ENCODE data around the gene DAZL.
"Not testable (repeated sequence)": the region's sequence is repeated elsewhere in the genome, so short reads cannot be mapped to it uniquely, and the experiment has no call there.

The DAZL gene, protein sequence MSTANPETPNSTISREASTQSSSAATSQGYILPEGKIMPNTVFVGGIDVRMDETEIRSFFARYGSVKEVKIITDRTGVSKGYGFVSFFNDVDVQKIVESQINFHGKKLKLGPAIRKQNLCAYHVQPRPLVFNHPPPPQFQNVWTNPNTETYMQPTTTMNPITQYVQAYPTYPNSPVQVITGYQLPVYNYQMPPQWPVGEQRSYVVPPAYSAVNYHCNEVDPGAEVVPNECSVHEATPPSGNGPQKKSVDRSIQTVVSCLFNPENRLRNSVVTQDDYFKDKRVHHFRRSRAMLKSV

DNA sequence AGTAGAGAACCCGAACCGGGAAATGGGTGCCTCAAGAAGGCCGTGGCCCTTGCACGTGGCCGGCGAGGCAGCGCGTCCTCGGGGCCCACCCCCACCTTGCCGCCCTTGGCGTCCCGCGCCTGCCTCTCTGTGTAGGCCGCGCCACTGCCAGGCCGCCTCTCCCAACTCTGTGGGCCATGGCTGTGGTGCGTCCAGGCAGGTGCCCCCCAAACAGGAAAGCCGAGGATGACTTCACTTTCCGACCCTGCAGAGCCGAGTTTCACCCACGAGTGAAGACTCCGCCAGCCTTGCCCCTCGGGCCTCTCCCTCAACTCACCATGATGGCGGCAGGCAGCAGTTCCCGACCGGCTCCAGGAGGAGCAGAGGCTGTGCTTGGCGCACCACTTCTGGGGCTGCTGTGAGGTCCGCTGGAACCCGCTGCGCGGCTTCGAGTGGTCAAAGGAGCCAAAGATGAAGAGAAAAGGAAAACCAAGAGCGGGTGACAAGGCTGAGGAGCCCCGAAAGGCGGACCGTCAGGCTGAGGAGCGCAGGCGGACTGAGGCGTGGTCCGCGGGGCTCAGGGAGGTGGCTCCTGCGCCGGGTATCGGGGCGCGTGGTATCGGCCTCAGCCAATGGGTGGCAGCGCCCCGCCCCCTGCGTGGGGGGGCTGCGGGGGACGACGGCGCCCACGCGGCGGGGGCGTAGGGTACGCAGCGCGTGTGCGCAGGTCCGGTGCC is at the start of gene DAZL:
TSS of gene DAZL (minus strand) at position 537 of the 716 bp plus-strand sequence. CDS start at position 319, 218 bp downstream.
- no peak for DNase-seq

DNA sequence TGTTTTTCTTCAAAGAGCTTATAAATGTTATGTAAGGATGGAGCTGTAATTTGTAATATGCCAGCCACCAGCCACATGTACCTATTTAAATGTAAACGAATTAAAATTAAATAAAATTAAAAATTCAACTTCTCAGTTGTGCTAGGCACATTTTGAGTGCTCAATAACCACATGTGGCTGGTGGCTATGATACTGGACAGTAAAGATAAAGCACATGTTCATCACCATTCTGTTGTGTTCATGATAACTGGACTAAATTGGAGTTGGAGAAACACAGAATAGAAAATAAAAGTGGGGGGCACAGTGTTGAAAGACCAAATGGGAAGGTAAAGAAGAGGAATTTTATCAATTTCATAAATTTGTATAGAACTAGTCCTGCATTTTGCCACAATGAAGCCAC is 49.8 kb upstream of the DAZL start:
- no peak for DNase-seq

DNA sequence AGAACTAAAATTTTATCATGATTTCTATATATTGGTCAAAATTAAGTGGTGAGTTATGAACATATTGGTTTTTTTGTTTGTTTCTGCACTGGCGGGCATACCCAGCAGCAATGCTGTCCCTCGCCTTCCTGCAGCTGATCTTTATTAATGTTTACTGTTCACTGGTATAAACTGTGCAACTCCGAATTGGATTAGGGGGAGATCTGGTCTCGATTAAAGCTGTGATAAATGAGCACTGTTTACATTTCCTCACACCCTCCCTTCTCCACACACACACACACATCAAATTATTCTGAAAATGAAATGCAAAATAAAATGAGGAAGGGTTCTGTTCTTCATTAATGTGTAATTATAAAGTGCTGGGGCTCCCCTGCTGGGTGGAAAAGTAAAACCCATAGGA is 48.5 kb upstream of the DAZL start:
- no peak for DNase-seq

DNA sequence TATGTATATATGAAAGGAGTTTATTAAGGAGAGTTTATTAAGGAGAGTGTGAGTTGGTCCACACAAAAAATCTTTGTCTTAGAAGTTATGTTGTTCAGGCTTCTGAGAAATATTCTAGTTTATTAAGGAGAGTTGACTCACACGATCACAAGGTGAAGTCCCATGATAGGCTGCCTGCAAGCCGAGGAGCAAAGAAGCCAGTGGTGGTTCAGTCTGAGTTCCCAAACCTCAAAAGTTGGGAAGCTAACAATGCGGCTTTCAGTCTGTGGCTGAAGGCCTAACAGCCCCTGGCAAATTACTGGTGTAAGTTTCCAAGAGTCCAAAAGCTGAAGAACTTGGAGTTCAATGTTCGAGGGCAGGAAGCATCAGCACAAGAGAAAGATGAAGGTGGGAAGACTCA is 42.4 kb upstream of the DAZL start:
- DNase-seq: no peak

DNA sequence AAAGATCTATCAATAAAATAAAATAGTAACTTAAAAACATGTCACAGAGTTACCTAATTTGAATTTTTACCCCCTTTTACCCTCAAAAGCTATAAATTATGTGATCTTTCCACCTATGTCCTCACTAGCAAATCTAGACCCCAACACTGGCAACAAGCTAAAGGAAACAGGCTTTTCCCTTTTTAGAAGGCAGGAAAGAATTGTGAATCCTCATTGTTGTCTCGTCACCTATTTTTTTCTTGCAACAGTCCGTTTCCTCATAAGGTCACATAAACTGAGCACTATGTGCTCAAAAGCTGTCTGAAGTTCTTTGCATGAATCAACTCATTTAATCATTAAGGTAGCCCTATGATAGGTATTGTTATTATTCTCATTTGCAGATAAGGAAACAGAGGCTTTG is 34.6 kb upstream of the DAZL start:
- no peak for DNase-seq

DNA sequence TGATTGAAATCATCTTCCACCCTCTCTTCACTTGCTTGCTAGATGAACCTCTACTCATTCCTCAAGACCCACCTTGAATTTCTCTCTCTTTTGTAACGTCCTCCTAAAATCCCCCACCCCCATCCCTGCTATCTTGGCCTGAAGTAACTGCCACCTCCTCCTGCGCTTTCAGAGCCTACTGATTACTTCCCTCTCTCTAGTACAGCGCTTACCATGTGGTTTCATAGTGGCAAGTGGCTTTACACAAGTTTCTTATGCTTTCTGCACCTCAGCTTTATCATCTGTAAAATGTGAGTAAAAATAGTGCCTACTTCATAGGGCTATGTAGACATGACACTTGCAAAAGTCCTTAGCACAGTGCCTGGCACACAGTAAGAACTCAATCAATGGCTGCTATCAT is 28.7 kb upstream of the DAZL start:
- no peak for DNase-seq

DNA sequence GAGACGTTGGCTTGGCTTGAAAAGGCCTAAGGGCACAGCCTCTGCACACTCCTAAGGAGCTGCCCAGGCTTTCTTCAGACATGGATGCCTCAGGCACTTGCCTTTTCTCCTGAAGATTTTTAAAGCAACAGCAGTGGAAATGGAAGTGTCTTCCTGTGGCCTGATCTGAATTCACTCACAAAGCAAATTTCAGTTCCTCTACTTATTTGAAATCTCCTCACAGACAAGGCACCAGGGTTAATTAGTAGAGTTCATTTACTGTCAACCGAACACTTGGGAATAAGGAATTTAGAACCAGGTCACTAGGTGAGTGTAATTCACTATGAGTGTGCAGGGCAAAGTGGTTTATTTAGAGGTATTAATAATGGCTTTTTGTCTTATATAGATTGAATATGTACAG is 27.2 kb upstream of the DAZL start:
- no peak for DNase-seq

DNA sequence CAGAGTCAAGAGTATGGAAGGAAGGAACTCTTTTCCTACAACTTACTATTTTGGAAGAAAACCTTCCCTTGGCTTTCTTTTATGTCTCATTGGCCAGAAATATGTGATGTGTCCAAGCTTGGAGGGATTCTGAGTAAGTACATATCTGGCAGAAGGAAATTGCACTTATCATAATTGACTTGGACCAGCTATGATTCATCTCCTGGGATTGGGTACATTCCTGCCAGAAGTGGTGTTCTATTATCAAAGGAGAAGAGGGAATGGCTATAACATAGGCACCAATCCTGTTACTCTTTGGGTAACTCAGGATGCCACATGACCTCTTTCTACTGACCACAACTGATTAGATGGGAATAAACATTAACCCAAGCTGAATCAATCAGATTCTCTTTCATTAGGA is 13.5 kb upstream of the DAZL start:
- DNase-seq: no peak

DNA sequence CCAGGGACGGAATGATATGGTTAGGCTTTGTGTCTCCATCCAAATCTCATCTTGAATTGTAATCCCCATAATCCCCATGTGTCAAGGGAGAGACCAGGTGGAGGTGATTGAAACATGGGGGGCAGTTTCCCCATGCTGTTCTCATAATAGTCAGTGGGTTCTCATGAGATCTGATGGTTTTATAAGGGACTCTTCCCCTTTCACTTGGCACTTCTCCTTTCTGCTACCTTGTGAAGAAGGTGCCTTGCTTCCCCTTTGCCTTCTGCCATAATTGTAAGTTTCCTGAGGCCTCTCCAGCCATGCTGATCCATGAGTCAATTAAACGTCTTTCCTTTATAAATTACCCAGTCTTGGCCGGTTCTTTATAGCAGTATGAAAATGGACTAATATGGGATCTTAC is 11.9 kb upstream of the DAZL start:
- DNase-seq: not testable (repeated sequence)

DNA sequence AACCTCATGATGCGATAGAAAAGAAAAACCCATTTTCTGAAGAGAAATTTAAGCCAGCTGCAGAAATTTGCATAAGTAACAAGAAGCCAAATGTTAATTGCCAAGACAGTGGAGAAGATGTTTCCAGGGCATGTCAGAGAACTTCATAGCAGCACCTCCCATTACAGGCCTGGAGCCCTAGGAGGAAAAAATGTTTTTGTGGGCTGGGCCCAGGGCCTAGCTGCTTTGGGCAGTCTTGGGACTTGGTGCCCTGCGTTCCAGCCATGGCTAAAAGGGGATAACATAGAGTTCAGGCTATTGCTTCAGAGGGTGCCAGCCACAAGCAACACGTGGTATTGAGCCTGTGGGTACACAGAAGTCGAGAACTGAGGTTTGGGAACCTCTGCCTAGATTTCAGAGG is 10.9 kb upstream of the DAZL start:
- no peak for DNase-seq

DNA sequence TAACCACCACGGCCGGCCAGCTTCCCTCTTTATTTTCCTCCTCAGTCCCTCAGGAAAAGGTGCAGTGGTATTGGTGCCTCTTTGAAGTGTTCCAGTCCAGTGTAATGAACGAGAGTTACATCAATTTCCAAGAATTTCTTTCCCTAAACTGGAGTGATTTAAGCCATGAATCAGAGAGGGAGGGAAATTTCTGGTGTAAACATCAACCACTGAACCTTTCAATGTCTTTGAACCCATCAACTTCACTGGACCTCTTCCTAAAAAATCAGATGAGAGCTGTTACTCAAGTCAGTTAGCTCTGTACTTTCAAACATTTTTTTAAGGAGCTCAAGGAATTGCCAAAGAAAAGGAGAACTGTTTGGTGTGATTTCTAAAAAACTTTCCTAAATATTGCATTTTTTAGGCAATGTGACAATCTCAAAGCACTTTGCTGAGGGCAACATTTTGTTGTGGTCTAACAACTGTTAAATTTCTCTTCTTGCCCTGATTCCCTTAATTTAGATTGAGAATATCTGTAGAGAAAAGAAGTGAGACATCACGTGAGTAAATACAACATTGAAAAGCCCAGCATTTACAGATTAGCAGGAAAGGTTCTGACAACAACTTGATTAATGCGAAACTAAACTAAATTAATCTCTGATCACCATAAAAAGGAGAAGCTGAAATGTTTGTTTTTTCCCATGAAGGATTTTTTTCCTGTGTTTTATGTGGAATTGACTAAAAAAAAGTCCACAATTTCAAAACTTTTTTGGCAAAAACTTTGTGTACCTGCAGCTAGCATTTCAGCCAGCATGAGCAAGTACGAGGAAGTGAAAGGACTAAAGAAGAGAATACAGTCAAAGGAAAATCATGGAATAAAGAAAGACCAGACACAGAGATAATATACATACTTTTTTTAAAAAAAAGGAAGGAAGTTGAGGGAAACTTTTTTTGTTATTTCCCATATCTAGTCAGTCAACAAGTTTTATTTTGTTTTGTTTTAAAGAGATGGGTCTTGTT is 9.1 kb upstream of the DAZL start:
- no peak for DNase-seq

DNA sequence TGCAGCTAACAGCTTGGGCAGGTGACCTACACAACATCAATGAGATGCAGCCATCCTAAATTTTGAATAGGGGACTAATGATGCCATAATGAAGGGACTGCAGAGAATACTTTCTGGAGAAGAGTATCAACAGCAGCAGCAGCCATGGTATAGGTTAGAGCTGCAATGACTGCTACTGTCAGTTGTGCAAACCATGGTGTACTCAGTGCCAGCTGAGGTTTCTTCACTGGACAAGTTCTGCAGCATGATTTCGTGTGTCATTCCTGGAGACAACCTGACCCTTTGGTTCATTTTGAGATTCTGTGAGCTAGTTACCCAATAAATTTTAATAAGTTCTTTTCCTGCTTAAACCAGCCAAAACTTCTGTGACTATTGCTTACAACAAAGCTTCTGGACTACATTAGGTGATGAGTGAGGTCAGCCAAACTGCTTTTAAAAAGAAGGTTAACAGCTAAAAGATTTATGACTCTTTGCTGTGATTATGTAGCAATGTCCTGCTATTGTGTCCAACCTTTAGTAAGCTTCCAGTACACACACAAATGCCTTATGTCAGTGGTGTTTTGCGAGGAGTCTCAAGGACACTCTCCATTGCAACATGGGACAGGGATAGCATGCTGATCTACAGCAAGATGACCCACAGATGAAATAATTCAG is 4.8 kb upstream of the DAZL start:
- no peak for DNase-seq

DNA sequence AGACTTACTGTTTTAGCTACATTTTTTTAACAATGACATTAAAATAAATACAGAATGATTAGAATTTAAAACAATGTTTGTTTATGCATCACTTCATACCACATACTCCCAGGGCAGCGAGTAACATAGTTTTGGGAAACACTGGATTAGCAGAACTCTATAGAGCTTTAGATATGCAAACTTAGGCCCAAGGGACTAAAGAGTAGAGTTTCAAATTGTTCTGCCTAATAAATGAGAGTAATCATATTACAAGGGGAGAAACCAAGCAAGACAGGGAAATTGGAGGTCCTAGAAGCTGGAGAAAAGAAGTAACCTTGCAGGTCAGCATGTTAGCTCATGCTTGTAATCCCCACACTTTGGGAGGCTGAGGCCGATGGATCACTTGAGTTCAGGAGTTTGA is 3.6 kb upstream of the DAZL start:
- DNase-seq: no peak

DNA sequence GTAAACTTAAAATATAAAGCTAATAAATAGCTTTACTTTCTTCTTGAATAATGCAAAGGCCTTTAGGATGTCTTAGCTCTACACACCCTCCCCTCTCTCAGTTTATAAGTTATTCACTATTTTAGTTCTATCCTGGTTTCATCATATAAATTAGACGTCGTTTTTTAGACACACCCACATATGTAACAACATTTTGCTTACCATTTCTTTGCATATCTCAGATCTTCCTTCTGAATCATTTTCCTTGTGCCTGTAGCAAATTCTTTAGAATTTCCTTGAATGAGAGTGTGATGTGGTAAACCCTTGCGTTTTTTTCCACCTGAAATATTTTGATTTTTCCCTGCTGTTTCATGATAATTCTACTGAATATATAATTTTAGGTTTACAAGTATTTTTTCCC is 2.5 kb upstream of the DAZL start:
- DNase-seq: no peak

DNA sequence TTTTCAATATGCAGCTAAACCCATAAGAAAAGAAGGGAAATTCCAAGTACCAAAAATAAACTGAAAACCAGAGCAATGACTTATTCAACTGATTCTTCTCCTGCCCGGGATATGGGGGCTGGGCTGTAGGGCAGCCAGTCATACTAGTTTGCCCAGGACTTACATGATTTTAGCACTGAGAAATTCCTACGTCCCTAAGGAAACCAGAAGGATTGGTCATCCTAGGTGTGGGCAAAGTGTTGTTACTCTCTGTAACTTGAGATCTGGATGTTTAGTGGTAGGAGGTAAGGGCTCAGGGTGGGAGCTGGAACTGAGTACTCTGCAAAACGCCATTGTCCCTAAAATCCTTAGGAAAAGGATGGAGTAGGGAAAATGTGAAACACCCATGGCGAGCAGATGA is 1.2 kb upstream of the DAZL start:
- DNase-seq: no peak

DNA sequence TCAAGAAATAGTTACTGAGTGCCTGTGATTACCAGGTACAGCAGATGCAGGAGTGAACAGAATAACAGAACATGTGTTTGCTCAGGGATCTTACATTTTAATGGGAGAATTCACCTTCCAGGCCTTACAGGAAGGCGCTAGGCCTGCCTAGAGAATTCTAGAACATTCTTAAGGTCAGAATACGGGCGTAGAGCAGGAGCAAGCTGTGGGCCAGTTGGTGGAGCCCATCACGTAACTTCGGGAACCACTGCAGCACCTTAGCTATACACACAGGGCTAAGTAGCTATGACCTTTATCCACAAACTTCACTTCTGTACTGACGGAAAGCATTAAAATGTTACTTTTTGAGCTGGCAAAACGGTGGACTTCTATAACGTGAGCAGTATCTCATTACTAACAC is 743 bp upstream of the DAZL start:
- no peak for DNase-seq

DNA sequence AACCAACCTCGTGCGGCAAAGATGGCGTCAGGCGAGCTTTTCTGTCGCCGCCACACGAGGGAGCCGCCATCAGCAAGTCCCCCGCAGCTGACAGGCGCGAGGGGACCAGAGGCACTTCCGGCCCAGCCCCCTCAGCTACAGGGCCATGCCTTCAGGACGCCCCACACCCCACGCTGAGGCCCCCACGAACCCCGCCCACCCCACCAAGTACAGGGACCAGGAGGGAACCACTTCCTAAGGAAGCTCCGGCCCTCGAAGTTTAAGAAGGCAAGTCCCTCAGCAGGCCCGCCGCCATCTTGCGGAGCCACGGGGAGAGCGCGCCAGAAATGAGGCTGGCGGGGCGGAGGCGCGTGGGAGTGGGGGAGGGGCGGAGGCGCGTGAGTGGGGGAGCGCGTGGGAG is 790 bp downstream of the DAZL start:
- DNase-seq: no peak

DNA sequence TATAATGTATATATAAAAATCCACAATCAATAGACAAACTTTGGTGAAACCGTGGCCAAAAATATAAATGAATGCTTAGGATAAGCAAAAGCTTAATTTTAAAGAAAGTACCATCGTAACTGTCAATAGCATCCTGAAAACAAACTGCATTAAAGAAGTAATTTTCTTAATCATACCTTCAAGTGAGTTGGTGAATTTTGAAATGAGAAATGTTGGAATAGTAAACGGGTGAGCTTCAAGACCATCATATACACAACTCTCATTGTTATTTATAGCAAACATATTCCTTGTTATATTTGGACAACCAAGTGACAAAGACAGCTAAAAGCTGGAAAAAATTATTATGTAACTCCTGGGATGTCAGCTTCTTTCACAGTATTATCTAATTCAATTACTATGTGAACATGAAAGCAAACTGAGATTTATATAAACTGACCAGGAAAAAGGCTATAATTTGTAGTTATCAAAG is 3.7 kb downstream of the DAZL start:
- no peak for DNase-seq

DNA sequence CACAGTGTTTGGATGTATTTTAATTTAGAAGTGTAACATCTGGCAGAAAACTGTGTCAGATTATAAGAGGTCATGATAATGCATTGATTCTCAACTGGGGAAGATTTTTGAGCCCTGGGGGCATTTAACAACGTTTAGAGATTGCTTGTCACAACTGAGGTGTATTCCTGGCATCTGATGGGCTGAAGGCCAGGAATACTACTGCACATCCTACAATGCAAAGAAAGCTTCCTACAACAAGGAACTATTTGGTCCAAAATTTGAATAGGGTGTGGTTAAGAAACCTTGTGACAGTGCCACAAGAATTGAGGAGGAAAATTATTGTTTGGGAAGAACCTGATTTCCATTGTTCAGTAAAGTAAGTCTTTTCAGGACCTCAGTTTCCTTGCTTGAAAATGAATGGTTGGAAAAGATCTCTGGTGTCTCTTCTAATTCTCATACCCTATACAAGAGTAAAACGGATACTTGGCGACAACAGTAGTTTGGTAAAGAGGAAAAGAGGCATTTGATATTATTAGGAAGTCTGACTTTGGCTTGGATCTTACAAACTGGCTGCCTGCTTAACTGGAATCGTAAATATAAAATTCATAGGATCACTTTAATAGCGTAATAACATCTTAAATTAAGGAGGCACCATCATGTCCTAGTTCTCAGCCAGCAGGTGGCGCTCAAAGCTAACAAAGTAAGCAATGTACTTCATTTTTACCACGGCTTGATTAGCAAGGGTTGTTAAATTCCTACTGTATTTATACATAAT is 4.3 kb downstream of the DAZL start:
- DNase-seq: peak in 1 of 2 experiments; percentile 35

DNA sequence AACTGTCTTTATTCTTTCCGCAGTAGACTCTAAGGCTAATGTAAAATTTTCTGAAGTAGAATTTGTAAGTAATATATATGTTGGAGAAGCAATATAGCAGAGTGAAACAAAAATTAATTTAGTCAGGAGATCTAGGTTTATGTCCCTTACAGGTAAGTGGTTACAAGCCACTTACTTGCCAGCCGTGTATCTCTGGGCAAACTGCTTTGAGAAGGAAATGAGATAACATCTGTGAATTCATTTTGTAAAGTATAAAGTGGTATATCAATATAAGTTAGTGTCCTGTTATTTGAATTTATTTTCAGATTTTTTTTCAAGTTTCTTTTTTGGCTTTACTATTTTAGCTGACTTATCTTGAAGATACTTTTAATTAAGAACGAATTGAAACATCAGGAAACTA is 5.5 kb downstream of the DAZL start:
- DNase-seq: no peak

DNA sequence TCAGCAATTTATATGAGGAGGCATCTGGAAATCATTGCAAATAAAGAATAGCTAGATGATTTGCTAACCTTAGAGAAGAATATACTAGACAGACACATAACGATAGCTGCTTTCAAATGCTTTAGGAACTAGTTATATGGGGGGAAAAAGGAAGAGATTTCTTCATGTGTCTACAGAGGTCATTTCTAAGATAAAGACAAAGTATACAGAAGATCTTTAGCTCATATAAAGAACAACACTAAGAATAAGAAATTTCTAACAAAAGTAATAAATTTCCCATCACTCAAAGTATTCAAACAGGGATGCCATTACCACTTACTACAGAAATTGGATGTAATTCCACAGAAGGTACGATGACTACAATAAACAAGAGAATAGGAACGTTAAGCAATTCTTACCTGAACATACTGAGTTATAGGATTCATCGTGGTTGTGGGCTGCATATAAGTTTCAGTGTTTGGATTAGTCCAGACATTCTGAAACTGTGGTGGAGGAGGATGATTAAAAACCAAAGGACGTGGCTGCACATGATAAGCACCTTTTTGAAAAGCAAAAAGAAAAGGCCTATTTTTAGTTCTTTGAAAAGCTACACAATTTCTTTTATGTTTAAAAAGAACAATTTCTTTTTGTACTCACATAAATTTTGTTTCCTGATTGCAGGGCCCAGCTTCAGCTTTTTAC is 8.7 kb downstream of the DAZL start:
- DNase-seq: no peak
